K562 (cell line): ENCODE measurements around the gene RAB31. TPM values are rescaled to one million over a fixed set of nuclear protein-coding genes. Genes with fewer than 3 reads are reported as not detected.

Experiments used
- ATF3 ChIP-seq, 2 experiments: fragments of 450-650 bp in 1 of 2; sonication (generic) in 1 of 2; formaldehyde crosslinking in 1 of 2; IDR thresholded peaks in 1 of 2; conservative IDR thresholded peaks in 1 of 2; 2 replicates each; pipeline versions ENCODE4 v1.6.1 to v1.8.1; 2016 to 2023; ENCODE audit warnings: mild to moderate bottlenecking in 2 of 2, moderate library complexity in 2 of 2, inconsistent platforms in 1 of 2, missing genetic modification reagents in 1 of 2
- CHD2 ChIP-seq: IDR thresholded peaks from 2 replicates; pipeline ENCODE4 v1.6.1; 2011; ENCODE audit warnings: low read depth, low read length
- CREM ChIP-seq: IDR thresholded peaks from 2 replicates; pipeline ENCODE4 v1.6.1; 2014; ENCODE audit warnings: antibody characterized with exemption, low read depth
- E2F1 ChIP-seq: sonication (generic); formaldehyde crosslinking; IDR thresholded peaks from 2 replicates; pipeline ENCODE4 v1.8.1; 2023; ENCODE audit warnings: mild to moderate bottlenecking, missing genetic modification reagents, moderate library complexity
- MAFF ChIP-seq: IDR thresholded peaks from 2 replicates; pipeline ENCODE4 v1.6.1; 2012; ENCODE audit warnings: low read length, improper control_type of control experiment
- MED1 ChIP-seq: sonication (generic); formaldehyde crosslinking; IDR thresholded peaks from 2 replicates; pipeline ENCODE4 v1.8.1; 2023; ENCODE audit warnings: missing genetic modification reagents, borderline replicate concordance
- RCOR1 ChIP-seq, 2 experiments: IDR thresholded peaks; 2 replicates each; pipeline ENCODE4 v1.6.1; 2012; ENCODE audit warnings: low read depth in 2 of 2, low read length in 2 of 2, borderline replicate concordance in 1 of 2, improper control_type of control experiment in 1 of 2
- SAFB2 ChIP-seq: fragments of 200-400 bp; formaldehyde crosslinking; IDR thresholded peaks from 2 replicates; pipeline ENCODE4 v1.6.1; 2018; ENCODE audit warnings: borderline replicate concordance, low read length, low read depth, moderate library complexity; ENCODE audit not compliant: severe bottlenecking
- SMAD1 ChIP-seq: fragments of 150-350 bp; IDR thresholded peaks from 2 replicates; pipeline ENCODE4 v1.6.1; 2014; ENCODE audit warnings: low read length, low read depth; ENCODE audit not compliant: partially characterized antibody
- TFAP4 ChIP-seq: sonication (generic); formaldehyde crosslinking; IDR thresholded peaks from 2 replicates; pipeline ENCODE4 v1.8.0; 2022; ENCODE audit warnings: missing genetic modification reagents, mild to moderate bottlenecking, moderate library complexity, borderline replicate concordance
- ZBTB26 ChIP-seq: fragments of 450-650 bp; formaldehyde crosslinking; IDR thresholded peaks from 2 replicates; pipeline ENCODE4 v1.4.0; 2022; ENCODE audit warnings: missing genetic modification characterization
- ZNF133 ChIP-seq: fragments of 250-450 bp; sonication (Bioruptor Pico); IDR thresholded peaks from 2 replicates; pipeline ENCODE4 v1.4.0; 2020; ENCODE audit warnings: mild to moderate bottlenecking
- ZNF143 ChIP-seq: sonication (generic); formaldehyde crosslinking; IDR thresholded peaks from 2 replicates; pipeline ENCODE4 v1.9.0; 2022; ENCODE audit warnings: mild to moderate bottlenecking, missing genetic modification reagents
- ZNF174 ChIP-seq: fragments of 250-450 bp; sonication (Bioruptor Pico); IDR thresholded peaks from 2 replicates; pipeline ENCODE4 v1.4.0; 2020; ENCODE audit warnings: mild to moderate bottlenecking
- ZNF23 ChIP-seq: fragments of 250-450 bp; sonication (Bioruptor Pico); IDR thresholded peaks from 2 replicates; pipeline ENCODE4 v1.4.0; 2020; ENCODE audit warnings: mild to moderate bottlenecking
- ZNF592 ChIP-seq: fragments of 450-650 bp; IDR thresholded peaks from 2 replicates; pipeline ENCODE4 v1.6.1; 2017; ENCODE audit warnings: antibody characterized with exemption, mild to moderate bottlenecking
- ZNF655 ChIP-seq: fragments of 250-450 bp; sonication (Bioruptor Pico); IDR thresholded peaks from 2 replicates; pipeline ENCODE4 v1.5.0; 2021
- polyA plus RNA-seq, 8 experiments: library from polyadenylated mRNA; depleted of rRNA in 4 of 8; stranded (reverse) in 5 of 8; unstranded in 3 of 8; fragments of >200 nt; fragmentation: Nextera tagmentation in 2 of 8; fragmentation: Illumina TruSeq in 1 of 8; extraction: Ambion mirVana in 2 of 8; extraction: Trizol in 1 of 8; gene quantifications; 2 replicates each; pipeline versions ENCODE4 v1.2.1 to v1.2.3, GENCODE V29; 2011 to 2014; ENCODE audit warnings: inconsistent platforms in 1 of 8, missing spikeins in 1 of 8
- total RNA-seq, 7 experiments: library from RNA; depleted of rRNA in 6 of 7; stranded (reverse); fragments of >200 nt in 6 of 7; fragmentation: Illumina TruSeq in 2 of 7; extraction: Trizol in 2 of 7; gene quantifications; 2 replicates each; pipeline versions ENCODE4 v1.2.1 to v1.2.3, GENCODE V29; 2011 to 2021; ENCODE audit warnings: low replicate concordance in 1 of 7

RAB31 gene
- total and polyA plus RNA-seq, 9 of the 15 experiments (the other 6 are each of a cell fraction or from before 2014, with no cell fraction given) = 20.7 to 70.4 (median 41.3) TPM

GRCh38 chr18:9869715-9870430 lies 161.8 kb downstream of the RAB31 start (continued):
- TF ChIP-seq TFAP4 (CRISPR knock-in tag) = peak; percentile 53
- TF ChIP-seq ZNF655 (CRISPR knock-in tag) = no peak
- no peak for TF ChIP-seq ZNF592
- no peak for TF ChIP-seq CHD2
- TF ChIP-seq E2F1 (CRISPR knock-in tag) = no peak
- no peak for TF ChIP-seq ZNF133 (CRISPR knock-in tag)
- 0 out of 2 replicates have a peak, but pooled peaks have one; percentile 38 for TF ChIP-seq ZNF174 (CRISPR knock-in tag)
- TF ChIP-seq SMAD1 = peak; percentile 37
- no peak for TF ChIP-seq CREM
- peak; percentile 98 for TF ChIP-seq MAFF
- no peak for TF ChIP-seq ZBTB26 (CRISPR knock-in tag)
- no peak for TF ChIP-seq ZNF23 (CRISPR knock-in tag)
- TF ChIP-seq ATF3 (IDR thresholded peaks at IDR 0.05) = no peak
- peak; percentile 80; the same call in 1 of the 2 replicates for TF ChIP-seq ATF3 (CRISPR knock-in tag; conservative IDR thresholded peaks at IDR 0.05)
- TF ChIP-seq ZNF143 = no peak
- TF ChIP-seq SAFB2 = no peak
- peak; percentile 71 to 97 for TF ChIP-seq RCOR1 (IDR thresholded peaks at IDR 0.05; ENCODE audit: borderline replicate concordance in 1 of 2, low read depth in 2 of 2, low read length in 2 of 2)
- no peak for TF ChIP-seq MED1
